ENCODE measurements around the gene CDH4.

Gene CDH4

GRCh38 chr20:61502433-61502832, 250.4 kb downstream of the CDH4 start:
- DNase-seq, result no peak

GRCh38 chr20:61503106-61503505, 251.0 kb downstream of the CDH4 start:
- no peak for DNase-seq

- DNase-seq, result no peak
These were observed 253.4 kb downstream of the CDH4 start for GRCh38 chr20:61505508-61505907.

- DNase-seq, result no peak
These were observed 255.7 kb downstream of the CDH4 start for GRCh38 chr20:61507778-61508177.

GRCh38 chr20:61508301-61509096, 256.4 kb downstream of the CDH4 start:
- DNase-seq, result no peak

- no peak for DNase-seq
These were observed 258.8 kb downstream of the CDH4 start for GRCh38 chr20:61510778-61511330.

GRCh38 chr20:61512475-61512874, 260.4 kb downstream of the CDH4 start:
- no peak for DNase-seq

- DNase-seq, result no peak
These were observed 261.3 kb downstream of the CDH4 start for GRCh38 chr20:61513124-61514017.

- no peak for DNase-seq
These were observed 261.9 kb downstream of the CDH4 start for GRCh38 chr20:61514018-61514365.

- DNase-seq, result no peak
These were observed 262.3 kb downstream of the CDH4 start for GRCh38 chr20:61514396-61514795.

GRCh38 chr20:61514805-61515505, 262.9 kb downstream of the CDH4 start:
- no peak for DNase-seq

- no peak for DNase-seq
These were observed 263.9 kb downstream of the CDH4 start for GRCh38 chr20:61515922-61516321.

- DNase-seq, result no peak
These were observed 264.5 kb downstream of the CDH4 start for GRCh38 chr20:61516346-61517208.

GRCh38 chr20:61517419-61517818, 265.4 kb downstream of the CDH4 start:
- DNase-seq, result no peak

GRCh38 chr20:61518424-61518951, 266.4 kb downstream of the CDH4 start:
- no peak for DNase-seq

GRCh38 chr20:61519488-61519887, 267.4 kb downstream of the CDH4 start:
- no peak for DNase-seq

GRCh38 chr20:61520076-61520892, 268.2 kb downstream of the CDH4 start:
- no peak for DNase-seq

GRCh38 chr20:61520893-61521460, 268.9 kb downstream of the CDH4 start:
- no peak for DNase-seq

GRCh38 chr20:61521687-61522420, 269.8 kb downstream of the CDH4 start:
- DNase-seq, result no peak

All from NCI-H748 treated with DMSO at 0.1 percent for 48 hours (cell line).